ENCODE measurements around the gene SLC23A2. TPM values are rescaled to one million over a fixed set of nuclear protein-coding genes. Genes with fewer than 3 reads are reported as not detected.

Gene SLC23A2
- total RNA-seq, 1 experiment from 2014 or later, result 16.3 TPM

GRCh38 chr20:4838526-4838925 lies 162.8 kb downstream of the SLC23A2 start:
- Histone ChIP-seq H3K4me2 (ENCODE audit: low read length) (no peak overlapping the region), H3K9me3 (ENCODE audit: control insufficient read depth in 1 of 2, insufficient read depth in 1 of 2, low read depth in 1 of 2, low read length in 2 of 2) (no peaks in the 10 kb centered on the region), H3K27me3 (ENCODE audit: insufficient read depth, low read length) (peaks cover 5% of the 10 kb centered on the region; the same call in 1 of the 2 replicates), H3K9ac (ENCODE audit: low read length) (no peak overlapping the region), H3K4me1 (ENCODE audit: control insufficient read depth in 1 of 2, insufficient read depth in 2 of 2, low read length in 2 of 2) (no peaks in the 10 kb centered on the region), H3K9me2 (ENCODE audit: insufficient read depth) (no peaks in the 10 kb centered on the region), H3K4me3 (replicated peaks in 1 of 2; ENCODE audit: low read depth in 1 of 2, low read length in 2 of 2) (no peak overlapping the region), H4K20me1 (ENCODE audit: insufficient read depth) (no peaks in the 10 kb centered on the region), H3K27ac (ENCODE audit: low read depth, low read length) (no peak overlapping the region), H3K36me3 (ENCODE audit: control insufficient read depth in 1 of 2, insufficient read depth in 2 of 2, low read length in 2 of 2) (no peaks in the 10 kb centered on the region), H2AFZ (ENCODE audit: low read depth, low read length, poor library complexity, severe bottlenecking) (no peak overlapping the region), H3K79me2 (ENCODE audit: insufficient read depth, low read length) (no peaks in the 10 kb centered on the region)
- TF ChIP-seq EGR1 (IDR thresholded peaks at IDR 0.05; ENCODE audit: low read depth), result no peak
- TF ChIP-seq SIN3A (IDR thresholded peaks at IDR 0.05; ENCODE audit: low read depth), result no peak
- TF ChIP-seq ZFX (IDR thresholded peaks at IDR 0.05), result no peak
- no peak for TF ChIP-seq SRF (IDR thresholded peaks at IDR 0.05; ENCODE audit: low read depth)
- no peak for TF ChIP-seq YY1 (IDR thresholded peaks at IDR 0.05; ENCODE audit: extremely low read depth, insufficient replicate concordance, low read depth, low read length)
- no peak for TF ChIP-seq CTCF (IDR thresholded peaks at IDR 0.05 in 2 of 3, conservative IDR thresholded peaks at IDR 0.05 in 1 of 3; ENCODE audit: borderline replicate concordance in 1 of 3, insufficient read depth in 1 of 3, low read depth in 2 of 3, low read length in 2 of 3)
- TF ChIP-seq TCF7L2 (IDR thresholded peaks at IDR 0.05; ENCODE audit: borderline replicate concordance, extremely low read depth, insufficient read depth, insufficient read length), result no peak
- no peak for TF ChIP-seq SP1 (IDR thresholded peaks at IDR 0.05; ENCODE audit: low read depth)
- TF ChIP-seq CBX3 (IDR thresholded peaks at IDR 0.05; ENCODE audit: low read depth), result no peak
- TF ChIP-seq CEBPB (IDR thresholded peaks at IDR 0.05; ENCODE audit: low read depth), result no peak
- TF ChIP-seq POLR2AphosphoS5 (IDR thresholded peaks at IDR 0.05; ENCODE audit: low read depth, low read length), result no peak
- TF ChIP-seq MAX (IDR thresholded peaks at IDR 0.05), result no peak
- TF ChIP-seq ELF1 (IDR thresholded peaks at IDR 0.05; ENCODE audit: borderline replicate concordance, low read depth), result no peak
- ChIA-PET POLR2A (no interaction called here), CTCF (no interaction called here), RAD21 (ENCODE audit: low non-redundant PET in 1 of 2, low total read pairs in 2 of 2, uncharacterized antibody in 2 of 2, unreplicated experiment in 2 of 2) (no interaction called here)
- no TSS peak for BruUV-seq (replicated peaks)
- DNase-seq (ENCODE audit: low read depth, low spot score) (no peak), ATAC-seq (no peak)
- intact Hi-C loops (cut with micrococcal nuclease), result no loop called here
